Activated CD4-positive, alpha-beta T cell treated with anti-CD3 and anti-CD28 coated beads, Interleukin-2, amount 50 U/mL, for 1 hour (primary cell): ENCODE data around the gene KCNJ16.

ENCODE experiments used
- DNase-seq: peaks from one replicate; pipeline ENCODE4 v3.0.0-alpha.2; 2020

The KCNJ16 gene

GRCh38 chr17:70132505-70132904, 57.5 kb downstream of the KCNJ16 start:
- no peak for DNase-seq

DNA sequence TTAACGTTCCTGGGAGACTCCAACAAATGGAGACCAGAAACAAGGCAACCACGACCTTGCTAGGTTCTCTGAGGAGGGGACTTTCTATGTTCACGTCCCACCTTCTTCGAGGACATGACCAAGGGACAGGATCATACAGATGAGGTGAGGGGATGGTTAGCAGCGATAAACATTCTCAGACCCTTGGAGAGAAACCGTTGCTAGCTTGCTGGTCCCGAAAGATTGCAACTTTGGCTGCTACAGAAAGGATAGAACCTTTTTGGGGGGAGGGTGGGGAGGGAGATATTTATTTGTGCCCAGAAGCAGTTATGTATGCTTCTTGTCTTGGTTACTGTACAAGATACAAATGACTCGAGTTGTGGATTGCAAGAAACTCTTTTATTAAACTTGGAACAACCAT, 59.0 kb downstream of the KCNJ16 start:
- DNase-seq, result no peak

- DNase-seq, result no peak
Observed at GRCh38 chr17:70134777-70135176, 59.8 kb downstream of the KCNJ16 start.

GRCh38 chr17:70136131-70136530, 61.1 kb downstream of the KCNJ16 start:
- DNase-seq, result no peak

DNA sequence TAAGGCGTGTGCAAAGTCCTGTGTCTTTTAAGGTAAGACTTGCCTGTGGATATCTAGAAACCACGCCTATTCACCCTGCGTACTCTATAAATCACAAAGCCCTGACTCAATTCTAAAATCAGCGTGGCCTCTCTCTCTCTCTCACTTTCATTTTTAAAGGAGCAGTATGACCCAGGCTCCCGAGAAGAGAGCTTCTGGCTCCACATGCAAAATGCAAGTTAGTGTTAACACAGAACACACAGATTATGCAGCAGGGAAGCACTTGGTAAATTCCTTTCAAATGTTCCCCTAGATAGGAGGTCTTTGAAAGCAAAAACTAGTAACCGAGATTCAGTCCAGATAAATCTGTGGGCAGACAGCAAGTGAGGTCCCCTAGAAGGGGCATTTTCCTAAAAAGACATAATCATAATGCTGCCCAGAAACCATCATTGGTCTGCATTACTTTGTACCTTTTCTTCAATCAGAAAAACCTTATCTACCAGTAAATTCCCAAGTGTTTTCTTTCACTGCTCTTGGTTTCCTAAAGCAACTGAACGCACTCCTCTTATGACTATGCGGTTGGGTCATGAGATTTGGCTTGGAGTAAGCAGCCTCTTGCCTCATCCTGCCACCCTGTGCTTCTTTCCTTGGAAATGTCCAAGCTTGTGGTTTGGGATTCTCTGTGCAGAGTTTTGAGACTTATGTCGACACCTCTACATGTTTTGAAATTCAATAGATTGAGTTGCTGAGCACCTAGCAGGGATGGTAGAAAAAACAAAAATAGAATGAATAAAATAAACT, 62.6 kb downstream of the KCNJ16 start:
- DNase-seq, result no peak

GRCh38 chr17:70138291-70138865, 63.4 kb downstream of the KCNJ16 start:
- no peak for DNase-seq

- no peak for DNase-seq
Observed at GRCh38 chr17:70139449-70139993, 64.5 kb downstream of the KCNJ16 start.

GRCh38 chr17:70144260-70144846, 69.3 kb downstream of the KCNJ16 start:
- DNase-seq, result no peak

DNA sequence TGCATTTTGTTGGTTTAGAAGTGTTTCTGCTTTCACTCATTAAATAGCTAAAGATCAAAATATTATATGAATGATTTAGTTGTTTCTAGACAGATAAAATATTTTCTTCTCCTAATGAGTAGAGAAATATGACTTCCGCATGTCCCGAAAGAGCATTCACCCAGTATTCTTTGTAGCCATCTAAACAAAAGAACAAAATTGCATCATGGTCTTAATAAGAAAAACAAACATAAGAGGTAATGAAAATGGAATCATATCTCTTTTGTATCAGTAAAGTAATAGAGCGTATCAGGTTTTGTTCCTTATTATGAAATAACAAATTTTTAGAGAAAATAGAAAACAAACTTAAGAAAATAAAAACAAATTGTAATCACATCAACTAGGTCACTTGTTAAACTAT, 78.2 kb downstream of the KCNJ16 start:
- DNase-seq, result no peak

- no peak for DNase-seq
Observed at GRCh38 chr17:70157151-70157550, 82.1 kb downstream of the KCNJ16 start.

DNA sequence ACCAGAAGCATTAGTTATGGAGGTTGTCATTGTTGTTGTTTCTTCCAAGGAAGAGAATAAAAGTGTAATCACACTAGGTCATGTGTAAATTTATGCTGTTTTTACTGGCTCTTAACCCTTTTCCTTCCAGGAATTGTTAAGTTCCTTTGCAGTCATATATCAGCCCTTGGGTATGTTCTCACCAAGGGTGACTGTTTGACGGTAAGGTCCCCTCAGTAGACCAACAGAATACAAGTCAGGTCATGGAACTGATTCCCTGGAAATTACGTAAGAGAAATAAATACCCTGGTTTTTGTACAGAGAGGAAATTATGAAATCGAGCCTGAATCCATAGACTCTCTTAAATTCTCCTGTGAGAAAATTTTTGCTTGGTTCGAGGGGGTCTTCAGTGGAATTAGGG, 83.2 kb downstream of the KCNJ16 start:
- no peak for DNase-seq

DNA sequence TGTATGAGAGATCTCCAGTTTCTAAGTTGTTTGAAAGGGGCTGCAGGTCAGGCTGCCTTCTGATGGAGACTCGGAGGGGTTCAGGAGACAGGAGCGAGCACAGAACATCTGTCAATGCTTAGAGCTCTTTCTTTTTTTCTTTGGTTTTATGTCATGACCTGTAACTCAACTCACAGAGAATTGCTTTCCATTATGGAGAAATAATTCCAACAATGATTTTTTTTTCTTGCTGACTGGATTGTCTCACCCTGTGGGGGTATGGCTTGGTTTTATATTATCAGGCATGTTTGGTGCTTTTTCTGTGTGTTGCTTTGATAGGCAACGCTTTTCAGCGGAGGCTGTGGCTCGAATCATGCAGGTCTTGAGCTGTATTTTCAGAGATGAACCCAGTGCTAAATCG, 83.6 kb downstream of the KCNJ16 start:
- DNase-seq, result no peak

DNA sequence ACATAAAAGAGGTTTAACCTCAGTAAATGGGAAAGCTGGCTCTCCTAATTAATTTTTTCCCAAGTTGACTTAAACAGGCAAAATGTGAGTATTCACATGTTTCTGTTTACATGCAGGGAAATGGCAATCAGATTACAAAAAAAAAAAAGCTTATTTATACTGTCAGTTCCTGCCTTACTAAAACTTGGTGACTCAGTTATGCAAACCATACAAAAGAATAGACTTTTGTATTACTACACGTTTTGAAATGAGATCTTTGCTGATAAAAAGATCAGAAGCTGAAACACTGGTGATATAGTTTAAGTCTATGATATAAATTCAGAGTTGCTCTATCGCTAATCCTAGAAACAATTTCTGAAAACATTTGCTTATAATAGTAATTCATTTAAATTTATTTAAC, 85.0 kb downstream of the KCNJ16 start:
- no peak for DNase-seq

GRCh38 chr17:70161519-70161918, 86.5 kb downstream of the KCNJ16 start:
- no peak for DNase-seq

DNA sequence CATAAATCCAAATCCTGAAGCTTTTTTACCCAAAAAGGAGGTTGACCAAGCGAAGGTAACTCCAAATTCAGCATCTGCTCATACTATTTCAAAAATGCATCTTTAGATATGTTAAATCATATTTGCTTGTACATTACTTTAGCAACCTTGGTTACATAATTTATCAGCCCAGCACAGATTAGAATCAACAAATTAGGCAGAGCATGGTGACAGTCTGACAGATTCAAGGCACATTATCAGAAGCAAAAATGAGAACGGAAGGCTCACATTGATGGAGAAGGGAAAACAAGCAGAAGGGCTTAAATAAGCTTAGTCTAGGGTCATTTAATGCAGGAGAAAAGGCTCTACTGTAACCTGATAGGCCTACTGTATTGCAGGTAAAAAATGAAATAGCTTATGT, 90.4 kb downstream of the KCNJ16 start:
- DNase-seq, result no peak

DNA sequence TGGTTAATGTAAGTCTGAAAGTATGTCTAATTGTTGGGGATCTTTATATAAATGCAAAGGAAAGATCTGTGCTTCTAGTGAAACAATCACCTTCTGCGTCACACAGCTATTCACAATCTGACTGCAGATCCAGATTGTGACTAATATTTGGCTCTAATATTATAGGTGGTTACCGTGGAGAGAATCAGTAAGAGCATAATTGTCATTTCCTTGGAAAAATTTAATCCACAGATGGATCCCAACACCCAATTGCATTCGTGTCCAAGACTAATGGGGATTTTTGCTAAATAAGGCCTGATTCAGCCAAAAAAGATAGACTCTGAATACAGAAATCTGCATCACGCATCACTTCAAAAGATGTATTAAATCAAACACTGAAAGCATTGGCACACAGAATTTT, 91.6 kb downstream of the KCNJ16 start:
- DNase-seq, result no peak

DNA sequence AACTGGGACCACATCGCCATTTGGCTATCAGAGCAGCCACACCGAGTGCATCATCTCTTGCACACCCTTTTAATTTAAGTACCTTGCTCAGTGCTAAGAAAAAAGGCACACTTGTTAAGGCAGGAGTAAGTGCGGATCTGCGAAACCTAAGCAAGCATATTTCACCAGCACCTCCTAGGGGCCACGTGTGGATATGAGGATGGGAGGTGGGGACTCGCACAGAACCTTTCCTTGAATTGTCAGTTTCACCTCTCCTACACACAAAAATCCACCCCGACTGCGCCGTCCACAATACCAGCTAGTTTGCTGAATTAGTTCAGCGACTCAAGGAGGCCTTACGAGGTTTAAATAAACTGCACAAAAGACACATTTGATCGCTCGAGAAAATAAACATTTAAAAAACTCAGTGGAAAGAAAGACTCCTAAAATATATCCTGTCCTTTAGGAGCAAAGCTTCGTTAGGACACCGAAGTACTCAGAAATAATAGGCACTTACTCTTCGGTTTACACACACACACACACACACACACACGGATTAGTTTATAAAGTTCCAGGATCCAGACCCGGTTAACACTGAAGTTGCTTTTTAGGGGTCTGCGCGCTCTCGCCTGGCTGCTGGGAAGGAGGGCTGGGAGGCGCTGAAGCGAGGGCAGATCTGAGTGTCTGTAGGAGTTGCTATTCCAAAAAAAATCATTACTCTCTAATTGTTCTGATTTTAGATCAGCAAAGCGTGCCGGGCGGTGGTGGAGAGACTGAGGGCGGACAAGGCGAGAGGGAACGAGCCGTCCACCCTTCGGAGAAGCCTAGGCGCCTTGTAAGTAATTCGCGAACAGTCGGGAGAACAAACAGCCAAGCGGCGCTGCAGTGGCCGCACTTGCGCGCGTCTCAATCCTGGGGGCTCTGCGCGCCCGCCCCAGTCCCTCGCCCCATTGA, 93.3 kb downstream of the KCNJ16 start:
- no peak for DNase-seq

- DNase-seq, result peak; percentile 11
Observed at GRCh38 chr17:70168977-70169708, 94.1 kb downstream of the KCNJ16 start, which contains the start of gene KCNJ2. KCNJ2 (plus strand) TSS chr17:70169532; CDS start chr17:70175040, 5,508 bp downstream.

GRCh38 chr17:70169709-70170597, 94.9 kb downstream of the KCNJ16 start:
- DNase-seq, result no peak

- no peak for DNase-seq
Observed at GRCh38 chr17:70171159-70171558, 96.1 kb downstream of the KCNJ16 start.

DNA sequence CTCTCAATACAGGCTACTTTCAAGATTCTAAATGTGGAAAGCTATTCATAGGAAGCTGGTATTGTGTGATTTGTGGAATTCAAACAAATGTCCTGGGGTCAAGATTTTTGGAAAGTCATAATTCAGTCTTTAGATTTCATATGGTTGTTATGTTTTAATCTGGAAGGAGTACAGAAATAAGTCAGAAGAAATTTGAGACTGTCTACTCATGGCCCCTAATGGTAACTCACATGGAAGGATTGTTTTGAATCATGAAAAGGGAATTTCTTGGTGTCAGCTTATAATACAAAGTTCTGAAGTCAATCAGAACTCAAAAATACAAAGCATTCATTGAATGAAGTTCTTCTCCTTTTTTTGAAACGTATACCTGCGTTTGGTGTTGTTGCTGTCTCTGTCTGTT, 97.4 kb downstream of the KCNJ16 start:
- DNase-seq, result no peak
